ENCODE data around the gene NUBP2.

DNA sequence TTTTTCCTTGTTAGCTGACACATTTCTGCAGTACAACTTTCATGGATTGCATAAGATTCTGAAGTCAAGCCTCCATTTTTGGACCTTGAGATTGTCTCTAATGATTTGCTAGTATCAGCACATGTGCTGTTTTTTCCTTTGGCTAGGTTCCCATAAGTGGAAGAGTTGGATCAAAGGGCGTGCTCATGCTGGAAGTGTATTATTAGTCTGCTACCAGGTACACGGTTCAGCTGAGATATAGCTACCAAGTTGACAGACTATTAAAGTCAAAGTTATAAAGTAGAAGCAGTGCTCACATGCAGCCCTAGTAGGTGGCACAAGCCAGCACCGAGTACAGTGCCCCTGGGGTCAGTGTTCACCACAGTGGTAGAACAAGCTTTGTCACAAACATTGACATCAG, 47.5 kb downstream of the NUBP2 start:
- TF ChIP-seq, protein P1, sequence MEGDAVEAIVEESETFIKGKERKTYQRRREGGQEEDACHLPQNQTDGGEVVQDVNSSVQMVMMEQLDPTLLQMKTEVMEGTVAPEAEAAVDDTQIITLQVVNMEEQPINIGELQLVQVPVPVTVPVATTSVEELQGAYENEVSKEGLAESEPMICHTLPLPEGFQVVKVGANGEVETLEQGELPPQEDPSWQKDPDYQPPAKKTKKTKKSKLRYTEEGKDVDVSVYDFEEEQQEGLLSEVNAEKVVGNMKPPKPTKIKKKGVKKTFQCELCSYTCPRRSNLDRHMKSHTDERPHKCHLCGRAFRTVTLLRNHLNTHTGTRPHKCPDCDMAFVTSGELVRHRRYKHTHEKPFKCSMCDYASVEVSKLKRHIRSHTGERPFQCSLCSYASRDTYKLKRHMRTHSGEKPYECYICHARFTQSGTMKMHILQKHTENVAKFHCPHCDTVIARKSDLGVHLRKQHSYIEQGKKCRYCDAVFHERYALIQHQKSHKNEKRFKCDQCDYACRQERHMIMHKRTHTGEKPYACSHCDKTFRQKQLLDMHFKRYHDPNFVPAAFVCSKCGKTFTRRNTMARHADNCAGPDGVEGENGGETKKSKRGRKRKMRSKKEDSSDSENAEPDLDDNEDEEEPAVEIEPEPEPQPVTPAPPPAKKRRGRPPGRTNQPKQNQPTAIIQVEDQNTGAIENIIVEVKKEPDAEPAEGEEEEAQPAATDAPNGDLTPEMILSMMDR (conservative IDR thresholded peaks at IDR 0.05; ENCODE audit: low read depth, low read length): no peak
- TF ChIP-seq EZH2 (IDR thresholded peaks at IDR 0.05; ENCODE audit: borderline replicate concordance, low read depth, low read length, poor library complexity, severe bottlenecking): no peak
